HCT116 (cell line): ENCODE measurements around the gene UVRAG.

Experiments
- CEBPB ChIP-seq: IDR thresholded peaks from 2 replicates; pipeline ENCODE4 v1.6.1; 2012; ENCODE audit warnings: low read depth
- CTCF ChIP-seq, 3 experiments: fragments of 200-600 bp in 1 of 3; sonication (generic) in 1 of 3; IDR thresholded peaks in 2 of 3; conservative IDR thresholded peaks in 1 of 3; 2 replicates each; pipeline ENCODE4 v1.5.1; 2012 to 2017; ENCODE audit warnings: low read depth in 2 of 3, low read length in 2 of 3, antibody characterized with exemption in 1 of 3, borderline replicate concordance in 1 of 3, control low read depth in 1 of 3, mild to moderate bottlenecking in 1 of 3, mixed read lengths in 1 of 3, mixed run types in 1 of 3, moderate library complexity in 1 of 3; ENCODE audit not compliant: insufficient read depth in 1 of 3
- EGR1 ChIP-seq: IDR thresholded peaks from 2 replicates; pipeline ENCODE4 v1.6.1; 2012; ENCODE audit warnings: low read depth
- EZH2 ChIP-seq: fragments of 200-600 bp; sonication (generic); IDR thresholded peaks from 2 replicates; pipeline ENCODE4 v1.6.1; 2017; ENCODE audit warnings: antibody characterized with exemption, mixed run types
- EZH2phosphoT487 ChIP-seq: fragments of 200-600 bp; IDR thresholded peaks from 2 replicates; pipeline ENCODE4 v1.6.1; 2018; ENCODE audit warnings: antibody characterized with exemption, borderline replicate concordance
- FOSL1 ChIP-seq: IDR thresholded peaks from 2 replicates; pipeline ENCODE4 v1.6.1; 2012; ENCODE audit warnings: low read depth
- POLR2AphosphoS5 ChIP-seq: IDR thresholded peaks from 2 replicates; pipeline ENCODE4 v1.6.1; 2011; ENCODE audit warnings: mild to moderate bottlenecking, low read depth, low read length, moderate library complexity
- REST ChIP-seq: IDR thresholded peaks from 2 replicates; pipeline ENCODE4 v1.6.1; 2012; ENCODE audit warnings: low read depth
- SP1 ChIP-seq: IDR thresholded peaks from 2 replicates; pipeline ENCODE4 v1.6.1; 2012; ENCODE audit warnings: low read depth
- YY1 ChIP-seq: IDR thresholded peaks from 2 replicates; pipeline ENCODE4 v1.6.1; 2011; ENCODE audit warnings: low read length, low read depth, moderate library complexity, mild to moderate bottlenecking; ENCODE audit not compliant: insufficient replicate concordance; ENCODE audit errors: extremely low read depth
- ZFX ChIP-seq: fragments of 450-650 bp; IDR thresholded peaks from 2 replicates; pipeline ENCODE4 v1.6.1; 2017
- TF ChIP-seq, protein P1 (sequence below): IDR thresholded peaks from 2 replicates; pipeline ENCODE4 v1.6.1; 2012
- TF ChIP-seq, protein P2 (sequence below): IDR thresholded peaks from 2 replicates; pipeline ENCODE4 v1.6.1; 2012

GRCh38 chr11:76174330-76174729, 359.3 kb downstream of the UVRAG start:
- TF ChIP-seq EZH2phosphoT487 (no peak), CTCF (IDR thresholded peaks at IDR 0.05 in 2 of 3, conservative IDR thresholded peaks at IDR 0.05 in 1 of 3; ENCODE audit: borderline replicate concordance in 1 of 3, insufficient read depth in 1 of 3, low read depth in 2 of 3, low read length in 2 of 3) (no peak), POLR2AphosphoS5 (no peak), ZFX (no peak), SP1 (no peak), EGR1 (no peak), REST (no peak), FOSL1 (no peak), YY1 (no peak), EZH2 (no peak), CEBPB (no peak)
- TF ChIP-seq, protein P1, sequence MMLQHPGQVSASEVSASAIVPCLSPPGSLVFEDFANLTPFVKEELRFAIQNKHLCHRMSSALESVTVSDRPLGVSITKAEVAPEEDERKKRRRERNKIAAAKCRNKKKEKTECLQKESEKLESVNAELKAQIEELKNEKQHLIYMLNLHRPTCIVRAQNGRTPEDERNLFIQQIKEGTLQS: no peak
- TF ChIP-seq, protein P2, sequence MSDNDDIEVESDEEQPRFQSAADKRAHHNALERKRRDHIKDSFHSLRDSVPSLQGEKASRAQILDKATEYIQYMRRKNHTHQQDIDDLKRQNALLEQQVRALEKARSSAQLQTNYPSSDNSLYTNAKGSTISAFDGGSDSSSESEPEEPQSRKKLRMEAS: no peak
